Suprapubic skin (tissue), 4 donors: ENCODE data around the gene DGKZ. TPM values are rescaled to one million over a fixed set of nuclear protein-coding genes. Genes with fewer than 3 reads are reported as not detected.
"Not testable (repeated sequence)": the region's sequence is repeated elsewhere in the genome, so short reads cannot be mapped to it uniquely, and the experiment has no call there.

Experiments
- DNase-seq, 2 donors: peaks; one replicate each; pipeline ENCODE4 v3.0.0-alpha.2; 2019; ENCODE audit warnings: low spot score in 2 of 2
- H3K27ac ChIP-seq: fragments of 200-600 bp; sonication (generic); one replicate; pipeline ENCODE4 v1.5.1; 2019
- H3K27me3 ChIP-seq: fragments of 200-600 bp; sonication (generic); one replicate; pipeline ENCODE4 v1.5.1; 2019
- H3K36me3 ChIP-seq: fragments of 200-600 bp; sonication (generic); one replicate; pipeline ENCODE4 v1.5.1; 2019
- H3K4me1 ChIP-seq: fragments of 200-600 bp; sonication (generic); one replicate; pipeline ENCODE4 v1.5.1; 2019
- H3K4me3 ChIP-seq: fragments of 200-600 bp; sonication (generic); one replicate; pipeline ENCODE4 v1.5.1; 2019; ENCODE audit warnings: mild to moderate bottlenecking
- H3K9me3 ChIP-seq: fragments of 200-600 bp; sonication (generic); one replicate; pipeline ENCODE4 v1.5.1; 2019
- EP300 ChIP-seq: sonication (generic); formaldehyde crosslinking; IDR thresholded peaks from one replicate; pipeline ENCODE4 v1.6.1; 2017; ENCODE audit warnings: antibody characterized with exemption
- POLR2A ChIP-seq, 2 donors: fragments of 450-650 bp; IDR thresholded peaks; one replicate each; pipeline ENCODE4 v1.6.1; 2017; ENCODE audit warnings: antibody characterized with exemption in 2 of 2, mild to moderate bottlenecking in 2 of 2, moderate library complexity in 2 of 2
- POLR2AphosphoS5 ChIP-seq, 3 donors: sonication (generic); formaldehyde crosslinking; IDR thresholded peaks; one replicate each; pipeline ENCODE4 v1.6.1; 2017; ENCODE audit warnings: antibody characterized with exemption in 3 of 3
- WGBS: methylation state at CpG from one replicate; pipeline ENCODE4 v1.1.5; 2018; 5-methylcytosine and 5-hydroxymethylcytosine counted together
- total RNA-seq, 4 donors: library from RNA; depleted of rRNA; stranded (reverse); fragments of >200 nt; gene quantifications; one replicate each; pipeline ENCODE4 v1.1.0, GENCODE V29; 2016
- TF ChIP-seq, protein P1 (sequence below), 2 donors: fragments of 200-600 bp in 1 of 2; fragments of 450-650 bp in 1 of 2; sonication (generic) in 1 of 2; IDR thresholded peaks; one replicate each; pipeline ENCODE4 v1.5.1; 2016 to 2019; ENCODE audit warnings: antibody characterized with exemption in 2 of 2, mild to moderate bottlenecking in 1 of 2, moderate library complexity in 1 of 2

The DGKZ gene
- total RNA-seq, 4 donors from 2014 or later = 60.5 to 91.0 (median 73.4) TPM

DNA sequence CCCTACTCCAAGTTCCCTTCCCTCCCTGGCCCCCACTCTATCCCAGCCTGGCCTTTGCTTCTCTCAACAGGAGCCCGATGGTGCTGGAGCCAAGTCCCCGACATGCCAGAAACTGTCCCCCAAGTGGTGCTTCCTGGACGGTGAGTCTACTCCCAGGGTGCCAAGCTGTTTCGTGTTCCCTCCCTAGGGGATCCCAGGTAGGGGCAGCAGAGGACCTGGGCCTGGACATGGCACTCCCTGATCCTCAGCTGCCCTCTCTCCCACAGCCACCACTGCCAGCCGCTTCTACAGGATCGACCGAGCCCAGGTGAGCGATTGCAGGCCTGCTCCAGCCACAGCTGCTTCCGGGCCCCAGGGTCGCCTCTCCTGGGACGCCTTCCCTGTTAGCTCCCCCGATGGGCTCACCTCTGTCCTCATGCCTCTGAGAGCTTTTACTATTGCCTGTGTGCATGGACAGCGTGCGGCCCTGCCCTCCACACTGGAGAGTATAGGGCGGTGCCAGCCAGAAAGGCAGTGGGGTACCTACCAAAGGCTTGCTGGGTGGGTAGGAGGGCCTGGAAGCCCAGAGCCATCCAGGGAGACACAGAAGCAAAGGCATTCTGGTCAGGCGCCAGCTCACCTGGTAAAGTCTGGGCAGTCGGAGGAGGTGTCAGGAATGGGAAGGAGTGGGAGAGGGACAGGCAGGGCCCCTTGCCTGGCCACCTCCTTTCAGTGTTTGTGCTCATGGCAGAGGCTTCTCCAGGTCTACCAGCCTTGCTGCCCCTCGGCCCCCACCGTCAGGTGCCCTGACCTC lies 29.2 kb downstream of the DGKZ start:
- no peak overlapping the region for H3K27ac ChIP-seq
- no peaks in the 10 kb centered on the region for H3K27me3 ChIP-seq
- H3K4me1 ChIP-seq = peaks cover 18% of the 10 kb centered on the region
- peaks cover 72% of the 10 kb centered on the region for H3K36me3 ChIP-seq
- no peaks in the 10 kb centered on the region for H3K9me3 ChIP-seq
- no peak overlapping the region for H3K4me3 ChIP-seq
- TF ChIP-seq POLR2A (IDR thresholded peaks at IDR 0.05) (no peak), EP300 (no peak), POLR2AphosphoS5 (IDR thresholded peaks at IDR 0.05) (no peak)
- TF ChIP-seq, protein P1, sequence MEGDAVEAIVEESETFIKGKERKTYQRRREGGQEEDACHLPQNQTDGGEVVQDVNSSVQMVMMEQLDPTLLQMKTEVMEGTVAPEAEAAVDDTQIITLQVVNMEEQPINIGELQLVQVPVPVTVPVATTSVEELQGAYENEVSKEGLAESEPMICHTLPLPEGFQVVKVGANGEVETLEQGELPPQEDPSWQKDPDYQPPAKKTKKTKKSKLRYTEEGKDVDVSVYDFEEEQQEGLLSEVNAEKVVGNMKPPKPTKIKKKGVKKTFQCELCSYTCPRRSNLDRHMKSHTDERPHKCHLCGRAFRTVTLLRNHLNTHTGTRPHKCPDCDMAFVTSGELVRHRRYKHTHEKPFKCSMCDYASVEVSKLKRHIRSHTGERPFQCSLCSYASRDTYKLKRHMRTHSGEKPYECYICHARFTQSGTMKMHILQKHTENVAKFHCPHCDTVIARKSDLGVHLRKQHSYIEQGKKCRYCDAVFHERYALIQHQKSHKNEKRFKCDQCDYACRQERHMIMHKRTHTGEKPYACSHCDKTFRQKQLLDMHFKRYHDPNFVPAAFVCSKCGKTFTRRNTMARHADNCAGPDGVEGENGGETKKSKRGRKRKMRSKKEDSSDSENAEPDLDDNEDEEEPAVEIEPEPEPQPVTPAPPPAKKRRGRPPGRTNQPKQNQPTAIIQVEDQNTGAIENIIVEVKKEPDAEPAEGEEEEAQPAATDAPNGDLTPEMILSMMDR (IDR thresholded peaks at IDR 0.05) = no peak
- WGBS = 89% methylated on average over 12 of the region's 19 CpGs
- no peak for DNase-seq

DNA sequence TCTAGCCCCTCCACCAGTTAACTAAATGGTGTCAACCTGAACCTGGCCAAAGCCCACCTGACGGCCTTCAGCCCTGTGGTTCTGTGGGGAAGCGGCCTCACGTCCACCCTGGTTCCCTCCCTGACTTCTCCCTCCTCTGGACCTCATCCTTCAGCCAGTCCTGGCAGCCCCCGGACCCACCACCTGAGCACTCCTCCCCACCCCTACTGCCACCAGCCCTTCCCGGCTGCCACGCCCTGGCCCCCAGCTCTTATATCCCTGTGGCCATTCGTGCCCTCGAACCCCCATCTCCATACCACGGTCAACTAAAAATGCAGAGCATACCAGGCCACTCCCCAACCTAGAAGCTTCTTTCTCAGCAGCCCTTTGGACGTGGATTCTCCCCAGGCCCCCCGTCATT lies 30.0 kb downstream of the DGKZ start:
- H3K27ac ChIP-seq = no peak overlapping the region
- H3K4me1 ChIP-seq = peaks cover 26% of the 10 kb centered on the region
- TF ChIP-seq, protein P1 (IDR thresholded peaks at IDR 0.05) = no peak
- TF ChIP-seq EP300 (no peak), POLR2AphosphoS5 (IDR thresholded peaks at IDR 0.05) (no peak), POLR2A (IDR thresholded peaks at IDR 0.05) (no peak)
- no peaks in the 10 kb centered on the region for H3K27me3 ChIP-seq
- H3K9me3 ChIP-seq = no peaks in the 10 kb centered on the region
- WGBS = 90% methylated on average over 11 of the region's 11 CpGs
- peaks cover 64% of the 10 kb centered on the region for H3K36me3 ChIP-seq
- no peak overlapping the region for H3K4me3 ChIP-seq
- no peak for DNase-seq

DNA sequence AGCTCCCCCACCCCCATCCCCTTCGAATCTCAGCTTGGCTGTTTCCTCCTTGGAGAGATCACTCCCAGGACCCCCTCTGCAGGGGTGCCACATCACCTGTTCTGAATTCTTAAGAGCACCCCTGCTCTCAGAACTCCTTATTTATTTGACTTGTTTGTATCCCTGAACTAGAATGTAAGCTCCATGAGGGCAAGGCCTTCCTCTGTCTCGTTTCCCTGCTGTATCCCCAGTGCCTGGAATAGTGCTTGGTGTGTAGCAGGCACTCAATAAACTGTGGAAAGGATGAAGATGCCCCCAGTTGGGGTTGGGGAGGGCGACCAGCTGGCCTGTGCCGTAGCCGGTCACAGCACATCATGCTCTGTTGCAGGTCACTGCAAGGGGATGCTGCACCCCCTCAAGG lies 30.6 kb downstream of the DGKZ start:
- Histone ChIP-seq H3K36me3 (peaks cover 58% of the 10 kb centered on the region), H3K27me3 (no peaks in the 10 kb centered on the region), H3K9me3 (no peaks in the 10 kb centered on the region), H3K4me1 (peaks cover 32% of the 10 kb centered on the region), H3K27ac (no peak overlapping the region), H3K4me3 (no peak overlapping the region)
- TF ChIP-seq EP300 (no peak), POLR2AphosphoS5 (IDR thresholded peaks at IDR 0.05) (no peak), POLR2A (IDR thresholded peaks at IDR 0.05) (no peak)
- TF ChIP-seq, protein P1 (IDR thresholded peaks at IDR 0.05) = no peak
- 100% methylated on average over 5 of the region's 5 CpGs for WGBS
- DNase-seq = no peak

DNA sequence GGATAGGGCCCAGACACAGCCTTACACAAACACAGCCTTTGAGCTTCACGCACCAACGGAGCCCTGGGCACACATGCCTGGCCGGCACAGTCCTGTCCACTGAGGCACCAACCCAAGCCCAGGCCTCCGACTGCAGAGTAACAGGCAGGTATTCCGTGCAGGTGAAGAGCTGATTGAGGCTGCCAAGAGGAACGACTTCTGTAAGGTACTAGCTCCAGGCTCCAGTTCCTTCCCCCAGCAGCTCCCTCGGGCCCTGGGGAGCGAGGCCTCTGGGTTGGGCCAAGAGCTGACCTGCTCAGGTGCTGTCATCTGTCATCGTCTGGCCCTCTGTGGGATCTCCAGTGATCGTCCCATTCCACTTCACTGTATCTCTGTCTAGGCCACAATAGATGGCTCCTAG lies 31.0 kb downstream of the DGKZ start:
- H3K27me3 ChIP-seq = no peaks in the 10 kb centered on the region
- 72% methylated on average over 4 of the region's 10 CpGs for WGBS
- H3K9me3 ChIP-seq = no peaks in the 10 kb centered on the region
- H3K36me3 ChIP-seq = peaks cover 56% of the 10 kb centered on the region
- H3K4me3 ChIP-seq = no peak overlapping the region
- no peak for DNase-seq
- H3K4me1 ChIP-seq = peaks cover 33% of the 10 kb centered on the region
- TF ChIP-seq EP300 (no peak), POLR2A (IDR thresholded peaks at IDR 0.05) (no peak), POLR2AphosphoS5 (IDR thresholded peaks at IDR 0.05) (no peak)
- TF ChIP-seq, protein P1 (IDR thresholded peaks at IDR 0.05) = no peak
- no peak overlapping the region for H3K27ac ChIP-seq

DNA sequence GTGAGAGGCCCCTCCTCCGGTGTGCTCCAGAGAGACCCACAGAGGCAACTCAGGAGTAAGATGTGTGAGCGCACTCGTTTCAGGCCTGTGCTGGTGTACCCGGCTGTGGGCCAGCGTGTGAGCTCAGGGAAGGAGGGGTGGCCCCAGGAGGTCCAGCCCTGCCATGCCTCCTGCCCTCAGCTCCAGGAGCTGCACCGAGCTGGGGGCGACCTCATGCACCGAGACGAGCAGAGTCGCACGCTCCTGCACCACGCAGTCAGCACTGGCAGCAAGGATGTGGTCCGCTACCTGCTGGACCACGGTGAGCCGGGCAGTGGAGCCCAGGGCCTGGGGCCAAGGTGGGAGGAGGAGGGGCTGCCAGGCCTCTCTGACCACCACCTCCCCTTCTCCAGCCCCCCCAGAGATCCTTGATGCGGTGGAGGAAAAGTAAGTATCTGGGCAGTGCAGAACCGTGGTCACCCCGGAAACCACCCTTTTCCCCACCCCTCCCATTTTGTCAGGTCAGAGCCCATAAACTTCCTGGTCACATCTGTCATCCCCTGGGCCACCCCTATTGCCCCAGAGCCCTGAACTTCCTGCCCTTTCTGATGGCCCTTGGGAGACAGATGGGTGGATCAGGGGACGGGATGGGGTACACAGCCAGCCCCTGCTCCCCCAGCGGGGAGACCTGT lies 31.7 kb downstream of the DGKZ start:
- TF ChIP-seq EP300 (no peak), POLR2AphosphoS5 (IDR thresholded peaks at IDR 0.05) (no peak), POLR2A (IDR thresholded peaks at IDR 0.05) (no peak)
- TF ChIP-seq, protein P1 (IDR thresholded peaks at IDR 0.05) = no peak
- Histone ChIP-seq H3K27me3 (no peaks in the 10 kb centered on the region), H3K9me3 (no peaks in the 10 kb centered on the region), H3K4me3 (no peak overlapping the region), H3K4me1 (peaks cover 33% of the 10 kb centered on the region), H3K36me3 (peaks cover 49% of the 10 kb centered on the region), H3K27ac (peak overlapping the region; percentile 79)
- WGBS = 71% methylated on average over 9 of the region's 20 CpGs
- DNase-seq = no peak

DNA sequence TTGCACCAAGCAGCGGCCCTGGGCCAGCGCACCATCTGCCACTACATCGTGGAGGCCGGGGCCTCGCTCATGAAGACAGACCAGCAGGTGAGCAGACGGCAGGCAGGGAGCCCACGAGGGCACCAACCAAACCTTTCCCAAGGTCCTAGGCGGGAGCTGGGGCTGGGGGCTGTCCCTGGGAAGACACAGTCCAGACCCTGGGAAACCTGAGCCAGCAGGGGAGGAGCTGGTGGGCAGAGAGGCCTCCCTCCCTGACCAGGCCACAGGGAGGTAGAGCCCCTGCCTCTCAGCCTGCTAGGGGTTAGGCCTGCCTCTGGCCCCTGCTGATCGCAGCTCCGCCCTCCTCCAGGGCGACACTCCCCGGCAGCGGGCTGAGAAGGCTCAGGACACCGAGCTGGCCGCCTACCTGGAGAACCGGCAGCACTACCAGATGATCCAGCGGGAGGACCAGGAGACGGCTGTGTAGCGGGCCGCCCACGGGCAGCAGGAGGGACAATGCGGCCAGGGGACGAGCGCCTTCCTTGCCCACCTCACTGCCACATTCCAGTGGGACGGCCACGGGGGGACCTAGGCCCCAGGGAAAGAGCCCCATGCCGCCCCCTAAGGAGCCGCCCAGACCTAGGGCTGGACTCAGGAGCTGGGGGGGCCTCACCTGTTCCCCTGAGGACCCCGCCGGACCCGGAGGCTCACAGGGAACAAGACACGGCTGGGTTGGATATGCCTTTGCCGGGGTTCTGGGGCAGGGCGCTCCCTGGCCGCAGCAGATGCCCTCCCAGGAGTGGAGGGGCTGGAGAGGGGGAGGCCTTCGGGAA lies 32.4 kb downstream of the DGKZ start:
- Histone ChIP-seq H3K4me3 (peak overlapping the region; percentile 70), H3K36me3 (peaks cover 42% of the 10 kb centered on the region), H3K4me1 (peaks cover 33% of the 10 kb centered on the region), H3K27ac (peak overlapping the region; percentile 79)
- 56% methylated on average over 19 of the region's 36 CpGs for WGBS
- DNase-seq, H3K9me3 ChIP-seq, H3K27me3 ChIP-seq: not testable (repeated sequence)
